K562 (cell line): ENCODE measurements around the gene KRTAP16-1.

Experiments
- PCBP1 ChIP-seq: fragments of 200-400 bp; formaldehyde crosslinking; IDR thresholded peaks from 2 replicates; pipeline ENCODE4 v1.6.1; 2018; ENCODE audit warnings: mild to moderate bottlenecking, low read depth, low read length; ENCODE audit not compliant: poor library complexity, severe bottlenecking
- SREBF2 ChIP-seq: sonication (generic); formaldehyde crosslinking; IDR thresholded peaks from 2 replicates; pipeline ENCODE4 v1.4.0; 2020; ENCODE audit warnings: mild to moderate bottlenecking, missing genetic modification reagents
- TAL1 ChIP-seq: fragments of 450-650 bp; IDR thresholded peaks from 2 replicates; pipeline ENCODE4 v1.6.1; 2016; ENCODE audit warnings: mild to moderate bottlenecking
- ZNF77 ChIP-seq: fragments of 250-450 bp; sonication (Bioruptor Pico); IDR thresholded peaks from 2 replicates; pipeline ENCODE4 v1.5.0; 2020
- TF ChIP-seq, protein P1 (sequence below), 3 experiments: IDR thresholded peaks in 2 of 3; conservative IDR thresholded peaks in 1 of 3; 2 replicates each; pipeline ENCODE4 v1.5.1; 2011 to 2012; ENCODE audit warnings: low read length in 3 of 3, mild to moderate bottlenecking in 3 of 3, control low read depth in 2 of 3, improper control_type of control experiment in 1 of 3, inconsistent platforms in 1 of 3, low read depth in 1 of 3, mixed read lengths in 1 of 3, moderate library complexity in 1 of 3; ENCODE audit not compliant: insufficient read depth in 2 of 3

DNA sequence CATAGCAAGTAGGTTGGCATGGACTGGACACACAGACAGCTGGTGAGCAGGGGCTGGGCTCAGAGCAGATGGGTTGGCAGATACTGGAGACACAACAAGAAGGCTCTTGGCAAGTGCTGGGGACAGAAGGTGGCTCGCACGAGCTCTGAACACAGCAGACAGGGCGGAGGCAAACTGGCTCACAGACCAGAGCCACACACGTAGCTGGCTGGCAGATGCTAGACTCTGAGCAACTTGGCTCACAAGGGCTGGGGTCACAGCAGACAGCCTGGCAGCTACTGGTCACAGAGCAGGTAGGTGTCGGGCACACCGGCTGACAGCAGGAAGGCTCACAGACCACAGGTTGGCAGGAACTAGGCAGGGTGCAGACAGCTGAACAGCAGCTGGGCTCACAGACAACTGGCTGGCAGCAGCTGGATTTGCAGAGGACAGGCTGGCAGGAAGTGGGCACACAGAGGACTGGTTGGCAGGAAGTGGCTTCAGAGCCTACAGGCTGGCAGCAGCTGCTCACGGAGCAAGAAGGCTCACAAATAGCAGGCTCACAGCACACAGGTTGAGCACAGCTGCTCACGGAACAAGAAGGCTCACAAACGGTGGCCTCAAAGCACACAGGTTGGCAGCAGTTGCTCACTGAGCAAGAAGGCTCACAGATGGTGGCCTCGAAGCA, 725 bp downstream of the KRTAP16-1 start:
- TF ChIP-seq PCBP1: no peak
- TF ChIP-seq TAL1: no peak
- TF ChIP-seq ZNF77 (CRISPR knock-in tag): no peak
- no peak for TF ChIP-seq SREBF2 (CRISPR knock-in tag)
- TF ChIP-seq, protein P1, sequence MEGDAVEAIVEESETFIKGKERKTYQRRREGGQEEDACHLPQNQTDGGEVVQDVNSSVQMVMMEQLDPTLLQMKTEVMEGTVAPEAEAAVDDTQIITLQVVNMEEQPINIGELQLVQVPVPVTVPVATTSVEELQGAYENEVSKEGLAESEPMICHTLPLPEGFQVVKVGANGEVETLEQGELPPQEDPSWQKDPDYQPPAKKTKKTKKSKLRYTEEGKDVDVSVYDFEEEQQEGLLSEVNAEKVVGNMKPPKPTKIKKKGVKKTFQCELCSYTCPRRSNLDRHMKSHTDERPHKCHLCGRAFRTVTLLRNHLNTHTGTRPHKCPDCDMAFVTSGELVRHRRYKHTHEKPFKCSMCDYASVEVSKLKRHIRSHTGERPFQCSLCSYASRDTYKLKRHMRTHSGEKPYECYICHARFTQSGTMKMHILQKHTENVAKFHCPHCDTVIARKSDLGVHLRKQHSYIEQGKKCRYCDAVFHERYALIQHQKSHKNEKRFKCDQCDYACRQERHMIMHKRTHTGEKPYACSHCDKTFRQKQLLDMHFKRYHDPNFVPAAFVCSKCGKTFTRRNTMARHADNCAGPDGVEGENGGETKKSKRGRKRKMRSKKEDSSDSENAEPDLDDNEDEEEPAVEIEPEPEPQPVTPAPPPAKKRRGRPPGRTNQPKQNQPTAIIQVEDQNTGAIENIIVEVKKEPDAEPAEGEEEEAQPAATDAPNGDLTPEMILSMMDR (IDR thresholded peaks at IDR 0.05 in 2 of 3, conservative IDR thresholded peaks at IDR 0.05 in 1 of 3; ENCODE audit: insufficient read depth in 2 of 3, low read depth in 1 of 3, low read length in 3 of 3): no peak
